Measurements from ENCODE around the gene DSTN.
A peak's percentile ranks its signal among the peaks of the same experiment; 100 is the strongest.
"Not testable (repeated sequence)": the region's sequence is repeated elsewhere in the genome, so short reads cannot be mapped to it uniquely, and the experiment has no call there.

The DSTN gene

DNA sequence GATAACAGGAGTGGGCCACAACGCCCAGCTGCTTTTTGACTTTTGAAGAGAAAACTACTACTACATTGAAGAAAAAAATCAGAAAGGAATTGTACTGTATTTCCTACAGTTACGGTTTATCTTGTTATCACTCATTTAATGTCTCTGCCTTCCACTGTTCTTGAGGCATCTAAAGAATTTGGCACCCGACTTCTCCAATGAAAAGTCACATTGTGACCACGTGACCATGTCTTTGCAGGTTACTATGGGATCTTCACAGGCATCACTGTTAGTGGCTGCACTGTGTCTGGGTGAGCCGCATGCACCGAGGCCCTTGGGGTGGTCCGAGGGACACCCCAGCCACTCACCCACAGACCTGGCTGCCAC is 85.4 kb downstream of the DSTN start:
- TF ChIP-seq, protein P1, sequence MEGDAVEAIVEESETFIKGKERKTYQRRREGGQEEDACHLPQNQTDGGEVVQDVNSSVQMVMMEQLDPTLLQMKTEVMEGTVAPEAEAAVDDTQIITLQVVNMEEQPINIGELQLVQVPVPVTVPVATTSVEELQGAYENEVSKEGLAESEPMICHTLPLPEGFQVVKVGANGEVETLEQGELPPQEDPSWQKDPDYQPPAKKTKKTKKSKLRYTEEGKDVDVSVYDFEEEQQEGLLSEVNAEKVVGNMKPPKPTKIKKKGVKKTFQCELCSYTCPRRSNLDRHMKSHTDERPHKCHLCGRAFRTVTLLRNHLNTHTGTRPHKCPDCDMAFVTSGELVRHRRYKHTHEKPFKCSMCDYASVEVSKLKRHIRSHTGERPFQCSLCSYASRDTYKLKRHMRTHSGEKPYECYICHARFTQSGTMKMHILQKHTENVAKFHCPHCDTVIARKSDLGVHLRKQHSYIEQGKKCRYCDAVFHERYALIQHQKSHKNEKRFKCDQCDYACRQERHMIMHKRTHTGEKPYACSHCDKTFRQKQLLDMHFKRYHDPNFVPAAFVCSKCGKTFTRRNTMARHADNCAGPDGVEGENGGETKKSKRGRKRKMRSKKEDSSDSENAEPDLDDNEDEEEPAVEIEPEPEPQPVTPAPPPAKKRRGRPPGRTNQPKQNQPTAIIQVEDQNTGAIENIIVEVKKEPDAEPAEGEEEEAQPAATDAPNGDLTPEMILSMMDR (IDR thresholded peaks at IDR 0.05; ENCODE audit: low read length, missing control alignments), result no peak
- peak; percentile 40 for DNase-seq (ENCODE audit: low read depth)
- H3K4me3 ChIP-seq (replicated peaks; ENCODE audit: low read depth, low read length), result no peak overlapping the region

DNA sequence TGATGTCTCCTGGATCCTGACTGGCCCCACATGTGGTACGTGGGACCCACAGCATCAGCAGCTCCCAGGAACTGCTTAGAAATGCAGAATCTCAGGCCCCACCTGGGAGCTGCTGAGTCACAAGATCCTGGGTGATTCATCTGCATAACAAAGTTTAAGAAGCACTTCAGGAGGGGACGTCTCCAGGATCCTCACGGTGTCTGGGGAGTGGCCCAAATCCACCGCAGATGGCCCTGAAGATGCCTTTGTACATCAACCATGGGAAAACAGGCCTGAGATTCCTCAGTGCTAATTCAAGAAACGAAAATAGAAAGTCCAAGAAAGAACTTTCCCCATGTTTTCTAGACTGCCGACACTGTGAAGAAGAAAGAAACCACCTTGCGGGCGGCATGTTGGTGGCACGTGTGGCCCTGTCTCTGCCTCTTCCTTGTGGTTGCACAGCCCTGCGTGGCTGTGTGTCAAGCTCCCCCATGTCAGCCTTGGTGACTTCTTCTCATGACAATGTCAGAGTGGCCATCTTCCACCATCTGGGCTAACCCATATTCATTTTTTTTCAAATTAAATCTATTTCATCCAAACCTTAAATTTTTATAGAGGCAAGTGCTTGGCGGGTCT is 86.1 kb downstream of the DSTN start:
- DNase-seq (ENCODE audit: low read depth), result no peak
- no peak overlapping the region for H3K4me3 ChIP-seq (replicated peaks; ENCODE audit: low read depth, low read length)
- TF ChIP-seq, protein P1 (IDR thresholded peaks at IDR 0.05; ENCODE audit: low read length, missing control alignments), result no peak

DNA sequence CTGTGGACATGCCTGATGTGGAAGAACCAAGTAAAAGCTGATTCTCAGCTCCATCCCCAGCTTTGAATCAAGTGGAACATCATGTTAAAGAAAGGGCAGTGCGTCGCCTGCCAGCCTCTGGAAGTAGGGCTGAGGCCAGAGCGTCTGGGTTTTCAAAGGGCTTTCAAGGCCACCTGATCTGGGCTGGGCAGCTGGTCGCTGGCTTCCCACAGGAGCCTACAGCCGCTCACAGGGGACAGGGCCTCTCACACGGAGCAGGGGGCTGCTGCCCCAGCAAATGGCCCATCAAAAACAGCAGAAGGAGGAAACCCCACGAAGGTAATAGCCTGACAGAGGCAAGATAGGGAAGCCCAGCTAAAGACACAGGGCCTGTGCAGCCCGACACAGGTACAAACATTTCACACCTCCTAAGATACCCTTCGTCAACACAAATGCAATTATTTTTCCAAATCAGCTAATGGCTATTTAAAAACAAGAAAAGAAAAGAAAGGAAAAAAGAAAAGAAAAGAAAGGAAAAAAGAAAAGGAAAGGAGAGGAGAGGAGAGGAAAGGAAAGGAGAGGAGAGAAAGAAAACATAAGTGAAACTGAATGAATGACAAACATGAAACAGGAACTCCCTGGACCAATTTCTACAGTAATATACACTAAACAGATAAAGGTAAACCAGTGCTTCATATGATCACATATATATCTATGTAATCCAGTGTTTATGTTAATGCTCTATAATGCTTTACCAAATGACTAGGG is 87.4 kb downstream of the DSTN start:
- no peak for DNase-seq (ENCODE audit: low read depth)
- TF ChIP-seq, protein P1 (IDR thresholded peaks at IDR 0.05; ENCODE audit: low read length, missing control alignments), result no peak
- H3K4me3 ChIP-seq (replicated peaks; ENCODE audit: low read depth, low read length), result no peak overlapping the region

DNA sequence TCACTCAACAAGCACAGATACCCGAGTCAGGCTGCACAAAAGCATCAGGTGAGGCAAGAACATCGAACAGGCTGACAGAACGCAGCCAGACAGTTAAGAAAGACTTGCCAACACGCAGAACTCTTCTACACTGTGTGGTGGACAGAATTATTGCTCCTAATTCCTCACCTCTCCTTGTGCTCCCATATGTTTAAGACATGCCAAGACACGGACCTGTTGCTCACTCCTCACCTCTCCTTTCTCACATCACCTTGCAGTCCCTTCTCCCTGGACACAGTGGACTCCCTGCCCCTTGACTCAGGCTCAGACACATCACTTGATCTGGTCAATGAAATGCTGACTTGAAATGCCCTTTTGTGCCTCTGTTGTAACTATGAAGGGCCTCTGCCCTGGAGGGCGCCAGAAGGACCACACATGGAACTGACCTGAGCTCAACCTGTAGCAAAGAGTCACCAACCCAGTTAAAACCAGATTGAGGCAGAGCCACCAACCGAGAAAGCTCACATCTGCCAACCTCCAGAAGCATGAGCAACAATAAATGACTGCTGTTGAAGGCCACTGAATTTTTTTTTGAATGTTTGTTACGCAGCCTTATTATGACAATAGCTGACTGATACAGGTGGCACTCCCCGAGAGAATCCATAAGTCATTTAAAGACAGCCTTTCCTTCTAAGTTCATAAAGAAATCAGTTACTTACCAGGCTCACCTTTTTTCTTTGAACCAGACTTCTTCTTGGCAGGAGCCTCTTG is 88.2 kb downstream of the DSTN start:
- DNase-seq (ENCODE audit: low read depth), result no peak
- no peak overlapping the region for H3K4me3 ChIP-seq (replicated peaks; ENCODE audit: low read depth, low read length)
- TF ChIP-seq, protein P1 (IDR thresholded peaks at IDR 0.05; ENCODE audit: low read length, missing control alignments), result no peak

DNA sequence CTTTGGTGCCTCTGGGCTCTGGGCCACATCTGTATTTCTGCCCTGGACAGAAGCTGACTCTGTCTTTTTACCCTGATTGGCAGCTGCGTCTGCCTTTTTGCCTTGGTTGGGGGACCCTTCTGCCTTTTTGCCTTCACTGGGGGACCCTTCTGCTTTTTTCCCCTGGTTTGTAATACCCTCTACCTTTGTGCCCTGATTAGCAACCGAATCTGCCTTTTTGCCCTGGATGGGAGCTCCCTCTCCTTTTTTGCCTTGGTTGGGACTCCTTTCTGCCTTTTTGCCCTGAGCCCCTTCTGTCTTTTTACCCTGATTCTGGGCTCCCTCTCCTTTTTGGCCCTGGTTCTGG is 88.7 kb downstream of the DSTN start:
- no peak for DNase-seq (ENCODE audit: low read depth)
- TF ChIP-seq, protein P1 (IDR thresholded peaks at IDR 0.05; ENCODE audit: low read length, missing control alignments), result no peak
- H3K4me3 ChIP-seq (replicated peaks; ENCODE audit: low read depth, low read length), result no peak overlapping the region

DNA sequence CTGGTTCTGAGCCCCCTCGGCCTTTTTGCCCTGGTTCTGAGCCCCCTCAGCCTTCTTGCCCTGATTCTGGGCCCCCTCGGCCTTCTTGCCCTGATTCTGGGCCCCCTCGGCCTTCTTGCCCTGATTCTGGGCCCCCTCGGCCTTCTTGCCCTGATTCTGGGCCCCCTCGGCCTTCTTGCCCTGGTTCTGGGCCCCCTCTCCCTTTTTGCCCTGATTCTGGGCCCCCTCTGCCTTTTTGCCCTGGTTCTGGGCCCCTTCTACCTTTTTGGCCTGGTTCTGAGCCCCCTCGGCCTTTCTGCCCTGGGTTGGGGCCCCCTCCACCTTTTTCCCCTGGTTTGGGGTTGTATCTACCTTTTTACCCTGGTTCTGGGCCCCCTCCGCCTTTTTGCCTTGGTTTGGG is 89.5 kb downstream of the DSTN start:
- DNase-seq (ENCODE audit: low read depth); H3K4me3 ChIP-seq (replicated peaks; ENCODE audit: low read depth, low read length): not testable (repeated sequence)
